Measurements from ENCODE around the gene NDUFB1. TPM values are rescaled to one million over a fixed set of nuclear protein-coding genes. Genes with fewer than 3 reads are reported as not detected.

Gene NDUFB1
- total RNA-seq, 4 donors from 2014 or later = 182 to 325 (median 217) TPM

- Histone ChIP-seq H3K9me3 (no peaks in the 10 kb centered on the region), H3K27me3 (no peaks in the 10 kb centered on the region), H3K4me3 (peak within 1 kb of the TSS; percentile 76 to 97 (median 96)), H3K4me1 (peaks cover 0 to 21% (median 5%) of the 10 kb centered on the region in 4 donors), H3K27ac (peak within 1 kb of the TSS; percentile 94 to 97 (median 95)), H3K36me3 (no peaks in the 10 kb centered on the region)
- peak; percentile 65 to 81 (median 77) for TF ChIP-seq CTCF (IDR thresholded peaks at IDR 0.05)
- peak in 1 of 2 donors; percentile 14 for TF ChIP-seq POLR2A (IDR thresholded peaks at IDR 0.05)
- DNase-seq = peak; percentile 95 to 98 (median 96)
These were observed 15.2 kb downstream of the NDUFB1 start, which contains the start of gene ATXN3 for GRCh38 chr14:92106143-92106926. ATXN3 (minus strand) TSS chr14:92106582; CDS start chr14:92106552, 30 bp downstream.

- H3K4me3 ChIP-seq = peak overlapping the region; percentile 76 to 97 (median 96)
- H3K36me3 ChIP-seq = no peaks in the 10 kb centered on the region
- TF ChIP-seq POLR2A (IDR thresholded peaks at IDR 0.05) (no peak), CTCF (IDR thresholded peaks at IDR 0.05) (no peak)
- DNase-seq = peak; percentile 47 to 66 (median 59)
- no peaks in the 10 kb centered on the region for H3K27me3 ChIP-seq
- peaks cover 0 to 21% (median 5%) of the 10 kb centered on the region in 4 donors for H3K4me1 ChIP-seq
- no peaks in the 10 kb centered on the region for H3K9me3 ChIP-seq
- H3K27ac ChIP-seq = peak overlapping the region; percentile 94 to 97 (median 95)
These were observed 15.7 kb downstream of the NDUFB1 start for GRCh38 chr14:92105893-92106142.

GRCh38 chr14:92105073-92105892 is 16.2 kb downstream of the NDUFB1 start:
- Histone ChIP-seq H3K36me3 (no peaks in the 10 kb centered on the region), H3K27ac (peak overlapping the region; percentile 94 to 97 (median 95)), H3K4me1 (peaks cover 0 to 21% (median 5%) of the 10 kb centered on the region in 4 donors), H3K27me3 (no peaks in the 10 kb centered on the region), H3K4me3 (peak overlapping the region; percentile 76 to 97 (median 96)), H3K9me3 (no peaks in the 10 kb centered on the region)
- no peak for DNase-seq
- no peak for TF ChIP-seq POLR2A (IDR thresholded peaks at IDR 0.05)
- TF ChIP-seq CTCF (IDR thresholded peaks at IDR 0.05) = no peak

GRCh38 chr14:92103363-92103989 is 18.0 kb downstream of the NDUFB1 start:
- no peak for DNase-seq
- TF ChIP-seq CTCF (IDR thresholded peaks at IDR 0.05) (no peak), POLR2A (IDR thresholded peaks at IDR 0.05) (no peak)
- Histone ChIP-seq H3K4me3 (no peak overlapping the region), H3K36me3 (no peaks in the 10 kb centered on the region), H3K9me3 (no peaks in the 10 kb centered on the region), H3K27ac (no peak overlapping the region), H3K4me1 (peaks cover 0 to 21% (median 5%) of the 10 kb centered on the region in 4 donors), H3K27me3 (no peaks in the 10 kb centered on the region)

GRCh38 chr14:92099802-92100201 is 21.7 kb downstream of the NDUFB1 start:
- no peak overlapping the region for H3K27ac ChIP-seq
- H3K4me1 ChIP-seq = peaks cover 0 to 15% (median 2%) of the 10 kb centered on the region in 4 donors
- H3K27me3 ChIP-seq = no peaks in the 10 kb centered on the region
- H3K4me3 ChIP-seq = no peak overlapping the region
- no peaks in the 10 kb centered on the region for H3K9me3 ChIP-seq
- no peak for DNase-seq
- TF ChIP-seq POLR2A (IDR thresholded peaks at IDR 0.05) (no peak), CTCF (IDR thresholded peaks at IDR 0.05) (no peak)
- peaks cover 0 to 14% (median 0%) of the 10 kb centered on the region in 3 donors for H3K36me3 ChIP-seq
